Putamen (tissue), 1 donor: ENCODE results near the gene ATOX1.
"Not testable (repeated sequence)": the region's sequence is repeated elsewhere in the genome, so short reads cannot be mapped to it uniquely, and the experiment has no call there.

Experiments used
- DNase-seq: peaks from one replicate; pipeline ENCODE4 v3.0.0-alpha.2; 2016; ENCODE audit warnings: low spot score

The ATOX1 gene

DNA sequence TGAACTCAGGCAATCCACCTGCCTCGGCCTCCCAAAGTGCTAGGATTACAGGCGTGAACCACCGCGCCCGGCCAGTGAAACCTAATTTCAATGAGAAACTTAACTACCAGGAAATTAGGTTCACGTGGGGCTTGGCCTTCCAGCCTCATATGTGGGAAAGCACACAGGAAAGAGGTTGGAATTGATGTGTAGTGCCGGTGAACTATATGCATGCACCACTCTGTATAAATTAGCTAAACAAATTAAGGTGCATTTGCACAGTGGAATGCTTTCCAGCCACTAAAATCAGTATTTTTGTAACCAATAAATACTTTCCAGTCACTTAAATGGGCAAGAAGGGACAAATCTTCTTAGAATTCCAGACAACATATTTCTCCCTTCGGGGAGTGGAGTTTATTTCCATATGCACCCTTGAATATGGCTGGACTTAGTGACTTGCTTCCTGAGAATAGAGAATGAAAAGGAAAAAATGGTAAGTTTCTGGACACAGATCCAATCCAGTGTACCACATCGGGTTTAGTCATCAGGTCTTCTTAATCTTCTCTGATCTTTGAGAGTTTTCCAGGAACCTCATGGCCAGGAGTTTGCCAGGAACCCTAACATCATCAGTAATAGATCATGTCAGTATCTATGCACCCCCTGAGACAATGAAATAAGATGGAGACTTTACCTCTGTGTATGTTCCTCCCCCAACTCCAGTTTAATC lies 24.9 kb downstream of the ATOX1 start:
- no peak for DNase-seq

DNA sequence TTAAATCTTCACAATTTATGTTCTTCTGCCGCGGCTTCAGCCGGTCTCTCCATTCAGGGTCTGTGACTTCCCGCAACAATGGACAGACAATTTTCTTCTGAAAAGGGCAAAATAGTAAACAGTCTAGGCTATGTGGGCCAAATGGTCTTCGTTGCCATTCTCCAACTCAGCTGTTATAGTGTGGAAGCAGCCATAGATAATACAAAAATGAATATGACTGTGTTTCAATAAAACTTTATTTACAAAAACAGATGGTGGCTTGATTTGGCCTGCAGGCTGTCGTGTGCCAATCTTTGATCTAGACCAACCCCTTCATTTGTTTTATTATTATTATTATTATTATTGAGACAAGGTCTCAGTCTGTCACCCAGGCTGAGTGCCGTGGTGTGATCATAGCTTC lies 28.1 kb downstream of the ATOX1 start:
- no peak for DNase-seq

DNA sequence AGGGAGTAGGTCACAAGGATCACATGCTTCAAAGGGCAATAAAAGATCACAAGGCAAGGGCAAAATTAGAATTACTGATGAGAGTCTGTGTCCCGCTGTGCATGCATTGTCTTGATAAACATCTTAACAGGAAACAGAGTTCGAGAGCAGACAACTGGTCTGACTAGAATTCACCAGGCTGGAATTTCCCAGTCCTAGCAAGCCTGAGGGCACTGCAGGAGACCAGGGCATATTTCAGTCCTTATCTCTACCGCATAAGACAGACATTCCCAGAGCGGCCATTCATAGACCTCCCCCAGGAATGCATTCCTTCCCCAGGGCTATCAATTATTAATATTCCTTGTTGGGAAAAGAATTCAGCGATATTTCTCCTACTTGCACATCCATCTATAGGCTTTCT lies 28.8 kb downstream of the ATOX1 start:
- DNase-seq, result not testable (repeated sequence)

DNA sequence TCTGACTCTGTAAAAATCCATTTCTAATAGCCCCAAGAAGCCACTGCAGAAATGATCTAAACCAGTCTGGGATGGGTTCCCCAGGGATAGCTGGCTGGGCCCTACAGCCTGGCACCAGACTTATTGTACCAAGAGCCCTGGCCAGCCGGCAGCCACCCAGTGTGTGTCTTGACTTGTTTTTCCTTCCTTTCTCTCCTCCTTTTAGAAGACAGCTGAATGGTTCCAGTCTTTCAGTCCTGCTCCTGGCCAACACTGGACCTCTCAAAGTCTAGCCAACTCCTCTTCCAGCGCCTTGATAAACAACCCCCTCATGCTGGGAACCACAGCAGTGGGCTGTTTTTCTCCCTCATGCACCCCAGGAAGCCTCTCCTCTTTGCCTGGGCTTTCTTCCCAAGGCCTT lies 34.1 kb downstream of the ATOX1 start:
- peak; percentile 57 for DNase-seq

DNA sequence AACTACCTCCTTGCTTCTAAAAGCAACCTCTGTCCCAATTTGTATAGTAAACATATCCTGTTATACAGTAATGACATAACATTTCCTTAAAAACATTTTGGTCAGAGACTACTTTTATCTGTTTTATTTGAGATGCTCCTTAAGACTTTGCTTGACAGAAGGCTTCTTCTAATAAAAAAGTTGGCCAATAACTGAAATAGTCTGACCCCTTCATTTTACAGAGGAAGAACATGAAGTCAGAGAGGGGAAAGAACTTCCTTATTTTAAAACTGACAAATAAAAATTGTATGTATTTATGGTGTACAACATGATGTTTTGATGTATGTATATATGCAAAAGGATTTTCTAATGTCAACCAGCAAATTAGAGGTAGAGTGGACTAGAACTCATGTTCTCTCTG lies 35.9 kb downstream of the ATOX1 start:
- DNase-seq, result no peak

DNA sequence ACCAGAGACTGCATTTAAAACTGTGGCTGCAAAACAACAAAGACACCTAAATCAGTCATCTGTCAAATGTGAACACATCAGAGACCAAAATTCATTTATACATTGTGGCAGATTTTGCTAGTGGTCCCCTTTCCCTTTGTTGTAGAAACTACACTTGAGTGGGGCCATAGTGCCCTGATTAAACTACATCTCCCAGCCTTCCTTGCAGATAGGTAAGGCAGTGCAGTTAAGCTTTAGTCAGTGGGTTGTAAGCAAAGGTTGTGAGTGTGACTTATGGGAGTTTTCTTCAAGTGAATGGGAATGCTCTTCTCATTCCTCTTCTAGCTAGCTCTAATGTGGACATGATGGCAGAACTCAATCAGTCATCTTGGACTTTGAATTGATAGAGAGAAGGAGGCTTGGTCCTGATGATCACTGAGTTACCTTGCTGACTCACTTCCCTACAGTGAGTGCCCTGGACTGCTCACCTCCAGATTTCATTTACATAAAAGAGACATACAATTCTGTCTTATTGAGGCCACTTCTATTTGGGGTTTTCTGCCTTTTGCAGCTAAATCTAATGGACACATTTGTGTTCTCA lies 36.5 kb downstream of the ATOX1 start:
- no peak for DNase-seq

DNA sequence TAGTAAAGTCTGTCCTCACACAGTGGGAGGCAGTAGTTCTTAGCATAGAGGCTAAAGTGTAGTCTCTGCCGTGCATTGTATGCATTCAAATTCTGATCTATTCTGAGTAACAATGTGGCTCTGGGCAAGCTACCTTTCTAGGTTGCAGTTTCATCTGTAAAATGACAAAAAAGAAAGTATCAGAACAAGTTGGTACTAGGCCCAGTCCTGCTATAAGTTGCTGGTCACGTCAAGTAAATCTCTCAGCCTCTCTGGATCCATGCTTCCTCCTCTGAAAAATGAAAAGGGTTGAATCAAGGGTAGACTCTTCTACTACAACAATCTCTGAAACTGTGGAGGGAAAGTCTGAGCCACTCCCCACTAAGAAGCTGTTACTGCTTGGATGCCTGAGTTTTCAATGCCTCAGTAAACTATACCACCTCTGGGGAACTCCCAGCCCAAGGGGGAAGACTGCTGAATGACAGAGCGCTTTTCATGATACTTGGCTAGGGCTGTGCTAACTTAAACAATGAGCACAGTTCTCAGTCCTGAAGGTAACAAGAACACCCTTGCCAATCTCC lies 37.3 kb downstream of the ATOX1 start:
- no peak for DNase-seq

DNA sequence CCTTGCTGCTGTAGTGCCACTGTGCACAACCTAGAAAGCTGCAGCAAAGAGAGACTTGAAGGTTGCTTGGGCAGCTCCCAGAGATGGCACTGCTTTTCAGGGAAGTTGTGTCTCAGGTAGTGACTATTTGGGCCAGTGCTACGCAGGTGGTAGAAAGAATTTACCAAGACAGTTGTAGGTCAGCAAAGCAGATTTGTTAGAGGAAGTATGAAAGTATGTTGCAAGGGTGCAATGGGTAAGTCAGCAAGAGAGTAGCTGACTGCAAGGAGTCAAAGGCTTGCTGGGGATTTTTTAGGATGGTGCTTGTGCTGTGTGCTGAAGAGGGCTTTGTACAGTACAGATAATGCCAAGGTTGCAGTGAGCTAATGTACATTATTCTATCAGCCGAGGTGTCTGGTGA lies 38.2 kb downstream of the ATOX1 start:
- no peak for DNase-seq

DNA sequence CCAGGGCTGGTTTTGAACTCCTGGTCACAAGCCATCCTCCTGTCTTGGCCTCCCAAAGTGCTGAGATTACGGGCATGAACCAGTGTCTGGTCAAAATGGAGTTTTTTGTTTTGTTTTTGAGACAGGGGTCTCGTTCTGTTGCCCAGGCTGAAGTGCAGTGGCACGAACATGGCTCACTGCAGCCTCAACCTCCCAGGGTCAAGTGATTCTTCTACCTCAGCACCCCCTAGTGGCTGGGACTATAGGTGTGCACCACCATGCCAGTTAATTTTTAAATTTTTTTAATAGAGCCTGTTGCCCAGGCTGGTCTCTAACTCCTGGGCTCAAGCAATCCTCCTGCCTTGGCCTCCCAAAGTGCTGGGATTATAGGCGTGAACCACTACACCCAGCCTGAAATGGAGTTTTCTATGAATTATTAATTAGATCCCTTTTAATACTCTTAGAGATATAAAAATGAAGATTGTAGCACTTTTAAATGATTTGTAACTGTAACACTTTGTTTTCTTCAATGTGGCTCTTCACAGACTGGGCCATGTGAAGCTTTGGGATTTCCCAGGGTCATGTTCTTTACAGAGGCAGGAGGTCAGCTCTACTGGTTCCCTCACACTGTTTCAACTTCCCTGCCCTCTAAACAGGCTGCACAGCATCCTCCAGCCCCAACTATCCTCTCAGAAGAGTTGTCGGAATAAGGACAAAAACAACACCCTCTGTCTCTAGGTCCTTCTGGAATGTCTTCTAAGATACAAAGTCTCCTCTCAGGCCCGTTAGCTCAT lies 39.0 kb downstream of the ATOX1 start:
- DNase-seq, result no peak

DNA sequence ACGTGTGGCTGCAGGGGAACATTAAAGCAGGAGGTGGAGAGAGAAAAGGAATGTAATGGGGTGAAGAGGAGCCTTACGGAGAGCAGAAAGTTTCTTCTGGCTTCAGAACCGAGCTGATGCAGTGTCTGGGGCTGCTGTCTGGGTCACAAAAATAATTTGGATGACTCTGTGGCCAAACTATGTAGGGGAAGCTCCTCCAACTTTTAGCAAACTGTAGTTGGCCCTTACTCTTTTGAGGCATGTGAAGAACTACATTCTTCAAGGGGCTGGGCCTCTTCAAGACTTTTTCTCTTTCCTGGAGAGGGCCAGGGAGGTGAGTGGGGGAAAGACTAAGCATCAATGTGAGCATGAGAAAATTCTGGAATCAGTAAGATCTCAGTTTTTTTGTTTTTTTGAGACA lies 39.8 kb downstream of the ATOX1 start:
- DNase-seq, result no peak

DNA sequence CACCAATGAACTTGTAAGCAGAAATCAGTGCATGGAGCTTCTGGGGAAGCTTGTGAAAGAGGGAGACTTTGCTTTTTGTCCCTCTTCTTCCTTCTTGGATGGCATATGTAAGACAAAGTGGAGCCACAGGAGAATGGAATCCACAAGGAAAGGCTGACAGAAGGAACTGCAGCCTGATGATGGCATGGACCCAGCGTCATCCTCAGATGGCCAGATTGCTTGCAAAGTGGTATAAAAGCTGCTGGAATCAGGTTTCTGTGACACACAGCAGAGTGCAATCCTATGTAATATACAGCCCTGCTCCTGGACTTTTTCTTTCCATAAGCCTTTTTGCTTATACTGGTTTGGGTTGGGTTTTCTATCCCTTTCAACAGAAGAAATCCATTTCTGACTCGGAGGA lies 40.3 kb downstream of the ATOX1 start:
- DNase-seq, result no peak

DNA sequence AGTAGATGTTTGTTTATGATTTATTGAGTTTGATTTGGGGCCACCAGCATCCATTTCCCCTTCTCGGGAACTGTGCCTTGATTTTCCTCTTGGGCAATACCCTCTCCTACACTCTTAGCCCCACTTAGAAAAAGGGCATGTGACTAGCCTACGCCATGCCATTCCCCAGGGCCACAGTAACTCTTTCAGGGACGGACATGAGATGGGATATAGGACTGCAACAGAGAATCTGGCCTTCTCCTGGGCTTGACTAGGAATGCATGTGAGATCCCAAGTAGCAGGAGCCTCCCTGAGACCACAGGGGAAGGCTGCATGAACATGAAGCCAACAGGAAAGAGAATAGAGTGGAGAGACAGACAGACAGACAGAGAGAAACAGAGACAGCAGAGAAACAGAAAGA lies 41.0 kb downstream of the ATOX1 start:
- no peak for DNase-seq

DNA sequence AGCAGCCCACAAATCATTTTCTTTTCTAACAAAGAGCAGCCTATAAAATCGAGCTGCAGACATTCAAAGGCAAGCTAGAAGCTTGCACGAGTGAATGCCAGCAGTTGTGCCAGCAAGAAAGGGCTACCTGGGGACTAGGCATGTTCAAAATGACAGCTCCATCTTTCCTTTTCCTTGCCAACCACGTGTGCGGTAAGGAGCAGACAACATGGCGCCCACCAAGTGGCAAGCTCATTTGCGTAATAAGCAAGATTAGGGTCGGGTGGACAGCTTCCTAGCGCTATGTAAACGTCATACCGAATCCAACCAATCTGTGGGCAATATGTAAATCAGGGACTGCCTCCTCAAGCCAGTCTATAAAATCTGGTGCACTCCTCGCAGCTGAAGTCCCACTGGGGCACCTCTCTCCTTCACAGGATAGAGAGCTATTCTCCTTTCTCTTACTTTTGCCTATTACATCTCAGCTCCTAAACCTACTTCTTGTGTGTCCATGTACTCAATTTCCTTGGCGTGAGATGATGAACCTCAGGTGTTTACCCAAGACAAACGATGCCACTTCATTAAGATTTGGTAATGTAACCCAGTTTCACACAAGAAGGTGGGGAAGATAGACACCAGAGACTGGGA lies 49.2 kb downstream of the ATOX1 start:
- no peak for DNase-seq

DNA sequence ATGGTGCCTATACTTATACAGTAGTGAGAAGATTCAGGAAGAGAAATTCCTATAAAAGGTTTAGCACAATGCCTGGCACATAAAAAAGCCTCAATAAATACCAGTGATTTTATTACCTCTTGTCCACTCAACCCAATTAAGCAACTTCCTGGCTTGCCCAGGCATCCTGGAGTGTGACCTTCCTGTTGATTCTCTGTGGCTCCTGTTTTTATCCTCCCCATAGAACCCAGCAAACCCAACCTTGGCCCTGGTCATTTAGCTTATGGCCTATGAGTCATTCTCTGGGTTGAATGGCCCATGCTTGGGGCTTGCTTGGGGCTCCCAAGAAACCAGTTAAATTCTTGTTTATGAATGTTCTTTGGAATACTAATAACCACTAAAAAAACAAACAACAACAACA lies 50.3 kb downstream of the ATOX1 start:
- no peak for DNase-seq

DNA sequence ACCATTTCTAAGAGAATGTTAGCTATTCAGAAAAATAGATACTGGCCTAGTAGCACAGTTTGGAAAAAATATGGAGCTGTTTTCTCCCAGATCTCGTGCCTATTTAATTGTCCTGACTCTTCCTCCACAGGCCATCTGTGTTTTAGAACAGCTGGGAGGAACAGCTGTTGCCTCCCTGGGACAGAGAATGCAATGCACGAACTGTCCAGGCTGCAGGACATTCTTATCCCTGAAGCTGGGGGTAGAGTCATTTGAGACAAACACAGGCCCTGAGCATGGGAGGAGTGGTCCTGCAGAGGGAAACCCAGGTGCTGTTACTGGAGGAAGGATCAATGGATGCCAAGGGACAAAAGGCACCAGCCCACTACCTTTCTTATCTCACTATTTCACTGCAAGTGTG lies 50.9 kb downstream of the ATOX1 start:
- DNase-seq, result no peak

DNA sequence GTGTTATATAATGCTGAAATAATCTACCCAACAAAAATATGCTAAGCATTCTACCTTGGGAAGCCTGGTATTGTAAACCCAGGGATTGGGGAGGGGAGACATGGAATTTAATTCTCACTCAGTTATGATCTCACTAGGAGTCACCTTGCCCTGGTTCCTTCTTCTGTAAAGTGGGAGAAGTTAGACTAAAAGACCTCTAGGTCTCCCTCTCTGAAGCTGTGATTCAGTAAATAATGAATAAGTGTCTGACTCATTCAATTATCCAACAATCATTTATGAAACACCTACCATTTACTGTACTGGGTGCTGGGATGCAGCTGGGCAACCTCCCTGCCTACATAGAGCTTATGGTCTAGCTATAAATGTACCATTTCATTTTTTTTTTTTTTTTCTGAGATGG lies 51.5 kb downstream of the ATOX1 start:
- no peak for DNase-seq

DNA sequence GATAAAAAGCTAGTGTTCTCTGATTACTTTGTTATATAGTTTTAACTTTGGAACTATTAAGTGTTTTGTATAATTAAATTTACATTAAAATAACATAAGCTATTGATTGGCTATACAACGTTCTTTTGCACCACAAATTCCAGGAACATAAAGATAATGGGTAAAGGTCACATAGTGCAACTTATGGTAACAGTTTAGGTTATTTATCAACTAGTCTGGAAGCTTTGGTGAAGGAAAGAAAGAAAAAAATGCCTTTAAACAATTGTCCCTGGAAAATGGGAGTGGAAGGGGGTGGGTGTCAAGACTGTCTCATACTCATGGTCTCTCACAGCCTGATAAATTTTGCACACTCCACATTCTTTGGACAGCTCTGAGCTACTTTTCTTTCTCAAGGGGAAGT lies 54.7 kb downstream of the ATOX1 start:
- no peak for DNase-seq

DNA sequence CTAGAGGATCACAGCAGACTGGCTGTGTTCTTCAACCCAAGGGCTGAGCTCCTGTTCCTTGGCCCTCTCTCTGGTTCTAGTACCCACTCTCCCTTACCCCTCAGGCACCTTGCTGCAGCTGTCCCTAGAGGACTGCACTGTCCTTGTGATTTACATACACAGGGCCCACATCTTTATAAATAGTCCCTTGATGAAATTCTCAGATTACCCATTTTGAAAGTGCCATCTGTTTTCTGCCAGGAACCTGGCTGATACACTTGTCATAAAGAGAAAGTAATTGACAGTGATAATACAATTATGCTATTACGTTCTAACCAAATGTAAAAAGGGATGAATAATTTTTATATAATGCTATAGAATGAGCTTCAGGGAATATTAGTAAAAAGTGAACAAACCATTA lies 55.2 kb downstream of the ATOX1 start:
- DNase-seq, result no peak

DNA sequence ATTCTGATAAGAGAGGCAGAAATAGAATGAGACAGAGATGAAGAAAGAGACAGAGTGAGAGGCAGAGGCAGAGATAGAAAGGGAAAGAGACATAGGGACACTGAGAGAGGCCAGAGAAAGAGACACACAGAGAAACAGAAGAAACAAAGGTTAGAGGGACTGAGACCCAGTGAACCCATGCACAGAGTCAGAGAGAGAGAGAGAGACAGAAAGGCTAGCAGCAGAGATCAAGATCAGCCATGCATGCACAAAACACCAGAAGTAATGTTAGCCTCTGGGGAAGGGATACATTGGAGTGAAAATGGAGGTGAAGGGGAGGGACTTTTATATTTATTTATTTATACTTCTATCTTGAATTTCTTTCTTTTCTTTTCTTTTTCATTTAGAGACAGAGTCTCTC lies 57.6 kb downstream of the ATOX1 start:
- DNase-seq, result no peak

DNA sequence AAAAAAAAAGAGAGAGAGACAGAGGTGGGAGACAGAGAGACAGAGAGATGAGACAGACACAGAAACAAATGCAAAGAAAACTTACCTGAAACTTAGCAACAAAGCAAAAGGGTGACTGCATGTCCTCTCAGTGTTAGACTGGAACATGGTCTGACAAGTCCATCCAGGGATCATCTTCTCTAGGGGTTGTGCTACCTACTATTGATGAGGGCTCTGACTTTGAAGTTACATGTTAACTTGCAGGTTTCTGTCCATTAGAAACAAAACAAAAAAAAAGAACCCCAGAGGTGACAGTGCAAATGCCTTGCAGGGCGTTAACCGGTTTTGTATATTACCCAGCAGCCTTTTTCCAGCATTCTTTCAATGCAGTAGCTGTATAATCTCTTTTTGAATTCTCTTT lies 58.1 kb downstream of the ATOX1 start:
- no peak for DNase-seq

DNA sequence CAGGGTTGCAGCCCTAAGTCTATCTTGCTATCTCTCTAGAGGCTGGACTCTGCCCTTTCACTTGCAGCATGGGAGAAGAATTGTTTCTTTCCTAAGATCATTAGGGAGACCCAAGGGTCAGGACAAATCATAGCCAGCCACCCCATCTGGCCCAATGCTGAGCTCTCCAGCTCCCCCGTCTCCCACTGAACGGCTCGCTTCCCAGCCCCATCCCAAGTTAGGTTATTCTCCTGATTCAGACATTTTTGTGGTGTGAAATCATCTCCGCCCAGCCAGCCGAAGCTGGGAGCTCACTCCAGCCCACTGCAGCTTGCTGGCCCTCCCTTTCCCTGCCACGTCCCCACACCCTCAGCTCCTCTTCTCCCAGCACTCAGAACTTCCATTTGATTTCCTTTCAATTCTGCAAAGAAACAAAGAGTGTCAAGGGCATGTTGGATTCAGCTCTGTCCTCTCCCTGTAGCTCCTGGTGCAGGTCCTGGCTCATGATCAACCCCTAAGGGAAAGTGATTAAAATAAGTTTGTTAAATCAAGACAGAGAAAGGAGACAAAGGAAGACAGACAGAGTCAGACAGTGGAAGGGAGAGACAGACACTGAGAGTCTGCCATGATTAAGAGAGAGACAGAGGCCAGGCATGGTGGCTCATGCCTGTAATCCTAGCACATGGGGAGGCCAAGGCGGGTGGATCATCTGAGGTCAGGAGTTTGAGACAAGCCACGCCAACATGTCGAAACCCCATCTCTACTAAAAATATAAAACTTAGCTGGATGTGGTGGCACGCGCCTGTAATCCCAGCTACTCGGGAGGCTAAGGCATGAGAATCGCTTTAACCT lies 59.1 kb downstream of the ATOX1 start:
- no peak for DNase-seq

DNA sequence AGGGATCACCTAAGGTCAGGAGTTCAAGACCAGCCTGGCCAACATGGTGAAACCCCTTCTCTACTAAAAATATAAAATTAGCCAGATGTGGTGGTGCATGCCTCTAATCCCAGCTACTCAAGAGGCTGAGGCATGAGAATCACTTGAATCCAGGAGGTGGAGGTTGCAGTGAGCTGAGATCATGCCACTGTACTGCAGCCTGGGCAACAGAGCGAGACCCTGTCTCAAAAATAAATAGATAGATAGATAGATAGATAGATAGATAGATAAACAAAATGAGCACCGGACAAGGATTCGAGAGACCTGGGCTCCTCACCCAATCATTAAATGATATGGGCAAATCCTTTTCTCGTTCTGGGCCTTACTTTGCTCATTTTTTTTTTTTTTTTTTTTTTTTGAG lies 60.4 kb downstream of the ATOX1 start:
- DNase-seq, result not testable (repeated sequence)
